GM18873 (cell line): ENCODE measurements around the gene MAP7D1.
"Not testable (repeated sequence)": the region's sequence is repeated elsewhere in the genome, so short reads cannot be mapped to it uniquely, and the experiment has no call there.

Source experiments
- ATAC-seq: cut with Tn5 transposase; IDR thresholded peaks from one replicate; pipeline ENCODE4 v1.9.1; 2021; ENCODE audit warnings: mild to moderate bottlenecking, moderate library complexity, moderate number of reproducible peaks; ENCODE audit not compliant: unreplicated experiment, low FRiP score

The MAP7D1 gene

GRCh38 chr1:36150296-36151133 is 5.4 kb upstream of the MAP7D1 start:
- ATAC-seq: peak; percentile 27

GRCh38 chr1:36151134-36151844 is 4.7 kb upstream of the MAP7D1 start:
- no peak for ATAC-seq

GRCh38 chr1:36151845-36152203 is 4.1 kb upstream of the MAP7D1 start:
- ATAC-seq: no peak

GRCh38 chr1:36153476-36153875 is 2.5 kb upstream of the MAP7D1 start:
- ATAC-seq: no peak

GRCh38 chr1:36154335-36154734 is 1.6 kb upstream of the MAP7D1 start:
- no peak for ATAC-seq

- ATAC-seq: no peak
Measured at GRCh38 chr1:36154765-36155407, 1.1 kb upstream of the MAP7D1 start.

- ATAC-seq: no peak
Measured at GRCh38 chr1:36156329-36157114, 562 bp downstream of the MAP7D1 start.

- no peak for ATAC-seq
Measured at GRCh38 chr1:36157115-36157903, 1.3 kb downstream of the MAP7D1 start.

- no peak for ATAC-seq
Measured at GRCh38 chr1:36157973-36158826, 2.2 kb downstream of the MAP7D1 start.

GRCh38 chr1:36158827-36159252 is 2.9 kb downstream of the MAP7D1 start:
- ATAC-seq: not testable (repeated sequence)

GRCh38 chr1:36159614-36160387 is 3.8 kb downstream of the MAP7D1 start:
- ATAC-seq: no peak

GRCh38 chr1:36160388-36160948 is 4.5 kb downstream of the MAP7D1 start:
- no peak for ATAC-seq

GRCh38 chr1:36160949-36161485 is 5.1 kb downstream of the MAP7D1 start:
- no peak for ATAC-seq

- no peak for ATAC-seq
Measured at GRCh38 chr1:36161641-36162531, 5.9 kb downstream of the MAP7D1 start.

GRCh38 chr1:36162680-36163239 is 6.8 kb downstream of the MAP7D1 start:
- ATAC-seq: no peak

- no peak for ATAC-seq
Measured at GRCh38 chr1:36163426-36163825, 7.5 kb downstream of the MAP7D1 start.
